Panc1 (cell line): ENCODE results near the gene KCNN3. TPM values are rescaled to one million over a fixed set of nuclear protein-coding genes. Genes with fewer than 3 reads are reported as not detected.

Experiments used
- ATAC-seq: fragments of 200-7000 bp; cut with Tn5 transposase; 2 replicates; pipeline ENCODE4 v1.9.1; 2020; ENCODE audit warnings: mild to moderate bottlenecking, moderate library complexity
- BruUV-seq: library from RNA; stranded (reverse); fragments of 400-500 nt; replicated peaks from 2 replicates; lab custom pipeline; 2021; lab: Mats Ljungman, UMichigan
- CTCF ChIA-PET: fragments of 300-600 bp; sonication (Branson Sonifier 250); formaldehyde crosslinking; loops from one replicate; lab custom pipeline; 2022; ENCODE audit warnings: antibody characterized with exemption; lab: Charles Lee
- POLR2A ChIA-PET: fragments of 300-600 bp; sonication (Branson Sonifier 250); formaldehyde crosslinking; loops from one replicate; lab custom pipeline; 2022; ENCODE audit warnings: antibody characterized with exemption; lab: Charles Lee
- DNase-seq: peaks from one replicate; pipeline ENCODE4 v3.0.0-alpha.2; 2010; ENCODE audit warnings: low read depth, low spot score
- H3K27ac ChIP-seq: 2 replicates; pipeline ENCODE4 v1.5.1; 2011; ENCODE audit warnings: mild to moderate bottlenecking, low read length, inconsistent platforms
- H3K27me3 ChIP-seq: fragments of 200-500 bp; sonication (Bioruptor generic); 2 replicates; pipeline ENCODE4 v1.6.0; 2014; ENCODE audit warnings: low read length, inconsistent platforms; ENCODE audit not compliant: control insufficient read depth, insufficient read depth
- H3K36me3 ChIP-seq: fragments of 200-500 bp; sonication (Bioruptor generic); 2 replicates; pipeline ENCODE4 v1.5.1; 2014; ENCODE audit warnings: inconsistent platforms, mild to moderate bottlenecking, low read length, moderate library complexity; ENCODE audit not compliant: control insufficient read depth, insufficient read depth
- H3K4me1 ChIP-seq: 2 replicates; pipeline ENCODE4 v1.5.1; 2011; ENCODE audit warnings: inconsistent platforms, mild to moderate bottlenecking, low read length, moderate library complexity; ENCODE audit not compliant: control insufficient read depth, insufficient read depth
- H3K4me3 ChIP-seq, 2 experiments: 2 replicates each; pipeline ENCODE4 v1.5.1; 2011 to 2012; ENCODE audit warnings: low read depth in 2 of 2, low read length in 2 of 2, mild to moderate bottlenecking in 2 of 2, inconsistent platforms in 1 of 2, moderate library complexity in 1 of 2
- H3K9me3 ChIP-seq: fragments of 200-500 bp; sonication (Bioruptor generic); 2 replicates; pipeline ENCODE4 v1.5.1; 2014; ENCODE audit warnings: low read depth, mild to moderate bottlenecking, inconsistent platforms, low read length, moderate library complexity; ENCODE audit not compliant: control insufficient read depth, insufficient read depth
- CTCF ChIP-seq: fragments of 450-650 bp; IDR thresholded peaks from 2 replicates; pipeline ENCODE4 v1.5.1; 2017; ENCODE audit warnings: mild to moderate bottlenecking
- POLR2AphosphoS5 ChIP-seq: IDR thresholded peaks from 2 replicates; pipeline ENCODE4 v1.6.1; 2012; ENCODE audit warnings: mild to moderate bottlenecking, low read depth, low read length, moderate library complexity
- REST ChIP-seq, 2 experiments: IDR thresholded peaks; 2 replicates each; pipeline ENCODE4 v1.6.1; 2011 to 2012; ENCODE audit warnings: low read depth in 2 of 2, control low read depth in 1 of 2, low read length in 1 of 2, mild to moderate bottlenecking in 1 of 2, moderate library complexity in 1 of 2; ENCODE audit not compliant: insufficient read depth in 1 of 2
- SIN3A ChIP-seq: IDR thresholded peaks from 2 replicates; pipeline ENCODE4 v1.6.1; 2012; ENCODE audit warnings: low read depth, mild to moderate bottlenecking, low read length, moderate library complexity, borderline replicate concordance; ENCODE audit not compliant: insufficient read depth
- TCF7L2 ChIP-seq: IDR thresholded peaks from 2 replicates; pipeline ENCODE4 v1.6.1; 2011; ENCODE audit warnings: mild to moderate bottlenecking, low read depth, low read length, inconsistent platforms
- in situ Hi-C: cut with HindIII; loops from 2 replicates; pipeline ENCODE4 v1.10.0; 2016; ENCODE audit warnings: low sequenced_read_pairs, low pct_unique_long_range_greater_than_20kb
- intact Hi-C: fragments of 100-400 bp; cut with micrococcal nuclease; formaldehyde crosslinking; loops from one replicate; pipeline ENCODE4 v1.10.0; 2022; ENCODE audit not compliant: unreplicated experiment
- total RNA-seq: library from RNA; stranded (reverse); gene quantifications from one replicate; pipeline ENCODE4 v1.2.1, GENCODE V29; 2021; ENCODE audit not compliant: unreplicated experiment

KCNN3 gene
- total RNA-seq, 1 experiment from 2014 or later: 0.05 TPM

GRCh38 chr1:154855186-154855851 lies 14.8 kb downstream of the KCNN3 start:
- no peaks in the 10 kb centered on the region for H3K4me1 ChIP-seq
- POLR2A ChIA-PET: no interaction called here
- intact Hi-C loops (no loop called here), in situ Hi-C loops (no loop called here)
- no peak overlapping the region for H3K27ac ChIP-seq
- no TSS peak for BruUV-seq
- H3K27me3 ChIP-seq: no peaks in the 10 kb centered on the region
- H3K4me3 ChIP-seq: no peak overlapping the region
- no peaks in the 10 kb centered on the region for H3K36me3 ChIP-seq
- no peaks in the 10 kb centered on the region for H3K9me3 ChIP-seq
- DNase-seq (no peak), ATAC-seq (no peak)
- no peak for TF ChIP-seq SIN3A
- CTCF ChIA-PET: interaction anchor here (0.6 kb wide), 1 partner anchor 498 kb away, joined by 5 read pairs; no protein-coding TSS in a partner anchor

- BruUV-seq: no TSS peak
- intact Hi-C loops: no loop called here
- DNase-seq (no peak), ATAC-seq (no peak)
- Histone ChIP-seq H3K4me3 (no peak overlapping the region), H3K27ac (no peak overlapping the region), H3K27me3 (no peaks in the 10 kb centered on the region), H3K4me1 (no peaks in the 10 kb centered on the region), H3K9me3 (no peaks in the 10 kb centered on the region), H3K36me3 (no peaks in the 10 kb centered on the region)
- in situ Hi-C loops: no loop called here
- ChIA-PET POLR2A (no interaction called here), CTCF (no interaction called here)
- TF ChIP-seq POLR2AphosphoS5 (no peak), REST (IDR thresholded peaks at IDR 0.05; ENCODE audit: insufficient read depth in 1 of 2, low read depth in 2 of 2, low read length in 1 of 2) (no peak), SIN3A (no peak), TCF7L2 (no peak), CTCF (no peak)
These were observed 17.2 kb downstream of the KCNN3 start for GRCh38 chr1:154852845-154853244.

GRCh38 chr1:154851392-154852177 lies 18.5 kb downstream of the KCNN3 start:
- Histone ChIP-seq H3K4me3 (no peak overlapping the region), H3K36me3 (no peaks in the 10 kb centered on the region), H3K9me3 (no peaks in the 10 kb centered on the region), H3K27me3 (no peaks in the 10 kb centered on the region), H3K4me1 (no peaks in the 10 kb centered on the region), H3K27ac (no peak overlapping the region)
- TF ChIP-seq POLR2AphosphoS5: no peak
- no peak for TF ChIP-seq CTCF
- TF ChIP-seq SIN3A: no peak
- no peak for TF ChIP-seq REST (IDR thresholded peaks at IDR 0.05; ENCODE audit: insufficient read depth in 1 of 2, low read depth in 2 of 2, low read length in 1 of 2)
- TF ChIP-seq TCF7L2: no peak
- no peak for DNase-seq
- ChIA-PET CTCF (no interaction called here), POLR2A (no interaction called here)
- BruUV-seq: no TSS peak
- in situ Hi-C loops (no loop called here), intact Hi-C loops (no loop called here)
- no peak for ATAC-seq
